ENCODE data around the gene ACTN1.
"Not testable (repeated sequence)": the region's sequence is repeated elsewhere in the genome, so short reads cannot be mapped to it uniquely, and the experiment has no call there.

ACTN1 gene

GRCh38 chr14:68866991-68867533 lies 112.0 kb downstream of the ACTN1 start:
- DNase-seq (ENCODE audit: low read depth in 1 of 2, low spot score in 1 of 2) = no peak

GRCh38 chr14:68865542-68865941 lies 113.6 kb downstream of the ACTN1 start:
- no peak for DNase-seq (ENCODE audit: low read depth in 1 of 2, low spot score in 1 of 2)

GRCh38 chr14:68864361-68864750 lies 114.7 kb downstream of the ACTN1 start:
- DNase-seq (ENCODE audit: low read depth in 1 of 2, low spot score in 1 of 2) = no peak

- DNase-seq (ENCODE audit: low read depth in 1 of 2, low spot score in 1 of 2) = no peak
Observed at GRCh38 chr14:68863610-68864360, 115.3 kb downstream of the ACTN1 start.

- DNase-seq (ENCODE audit: low read depth in 1 of 2, low spot score in 1 of 2) = peak; percentile 32 to 40
Observed at GRCh38 chr14:68862954-68863594, 116.0 kb downstream of the ACTN1 start.

- DNase-seq (ENCODE audit: low read depth in 1 of 2, low spot score in 1 of 2) = no peak
Observed at GRCh38 chr14:68860771-68861170, 118.3 kb downstream of the ACTN1 start.

GRCh38 chr14:68857516-68858070 lies 121.5 kb downstream of the ACTN1 start:
- DNase-seq (ENCODE audit: low read depth in 1 of 2, low spot score in 1 of 2) = no peak

GRCh38 chr14:68856572-68856971 lies 122.5 kb downstream of the ACTN1 start:
- DNase-seq (ENCODE audit: low read depth in 1 of 2, low spot score in 1 of 2) = no peak

GRCh38 chr14:68854421-68854820 lies 124.7 kb downstream of the ACTN1 start:
- no peak for DNase-seq (ENCODE audit: low read depth in 1 of 2, low spot score in 1 of 2)

GRCh38 chr14:68853749-68854148 lies 125.4 kb downstream of the ACTN1 start:
- DNase-seq (ENCODE audit: low read depth in 1 of 2, low spot score in 1 of 2) = no peak

GRCh38 chr14:68852493-68852892 lies 126.6 kb downstream of the ACTN1 start:
- DNase-seq (ENCODE audit: low read depth in 1 of 2, low spot score in 1 of 2) = not testable (repeated sequence)

GRCh38 chr14:68851078-68851477 lies 128.0 kb downstream of the ACTN1 start:
- DNase-seq (ENCODE audit: low read depth in 1 of 2, low spot score in 1 of 2) = no peak

- DNase-seq (ENCODE audit: low read depth in 1 of 2, low spot score in 1 of 2) = no peak
Observed at GRCh38 chr14:68849416-68849815, 129.7 kb downstream of the ACTN1 start.

GRCh38 chr14:68848253-68848652 lies 130.8 kb downstream of the ACTN1 start:
- no peak for DNase-seq (ENCODE audit: low read depth in 1 of 2, low spot score in 1 of 2)

GRCh38 chr14:68847640-68848039 lies 131.5 kb downstream of the ACTN1 start:
- DNase-seq (ENCODE audit: low read depth in 1 of 2, low spot score in 1 of 2) = not testable (repeated sequence)

GRCh38 chr14:68846466-68846865 lies 132.6 kb downstream of the ACTN1 start:
- DNase-seq (ENCODE audit: low read depth in 1 of 2, low spot score in 1 of 2) = no peak

- no peak for DNase-seq (ENCODE audit: low read depth in 1 of 2, low spot score in 1 of 2)
Observed at GRCh38 chr14:68844210-68844545, 134.9 kb downstream of the ACTN1 start.

GRCh38 chr14:68843471-68844209 lies 135.5 kb downstream of the ACTN1 start:
- DNase-seq (ENCODE audit: low read depth in 1 of 2, low spot score in 1 of 2) = peak; percentile 52 to 66

GRCh38 chr14:68842298-68842697 lies 136.8 kb downstream of the ACTN1 start:
- DNase-seq (ENCODE audit: low read depth in 1 of 2, low spot score in 1 of 2) = no peak

- DNase-seq (ENCODE audit: low read depth in 1 of 2, low spot score in 1 of 2) = no peak
Observed at GRCh38 chr14:68841016-68841809, 137.9 kb downstream of the ACTN1 start.

GRCh38 chr14:68840454-68840853 lies 138.6 kb downstream of the ACTN1 start:
- no peak for DNase-seq (ENCODE audit: low read depth in 1 of 2, low spot score in 1 of 2)
